SU-DHL-6 (cell line): ENCODE measurements around the gene FLYWCH1.

ENCODE experiments used
- H2AFZ ChIP-seq: fragments of 200-600 bp; sonication (generic); 2 replicates; pipeline ENCODE4 v1.6.1; 2014; ENCODE audit warnings: low read depth, mild to moderate bottlenecking, moderate library complexity, mixed read lengths, antibody characterized with exemption, low read length; ENCODE audit not compliant: severe bottlenecking
- H3F3A ChIP-seq: fragments of 200-600 bp; shearing (Covaris generic); 2 replicates; pipeline ENCODE4 v1.6.0; 2016; ENCODE audit warnings: antibody characterized with exemption, mild to moderate bottlenecking; ENCODE audit not compliant: insufficient read depth
- H3K27ac ChIP-seq: fragments of 200-600 bp; sonication (generic); 2 replicates; pipeline ENCODE4 v1.5.1; 2016; ENCODE audit warnings: low read depth, mild to moderate bottlenecking, low read length, moderate library complexity, mixed read lengths
- H3K27me3 ChIP-seq: fragments of 200-600 bp; sonication (generic), shearing (Covaris generic); 2 replicates; pipeline ENCODE4 v1.6.0; 2014; ENCODE audit warnings: mild to moderate bottlenecking, low read length
- H3K36me3 ChIP-seq: fragments of 200-600 bp; sonication (generic); 2 replicates; pipeline ENCODE4 v1.6.1; 2014; ENCODE audit warnings: mild to moderate bottlenecking, low read length, mixed read lengths
- H3K4me2 ChIP-seq: fragments of 300-600, 200-600 bp; shearing (Covaris generic), sonication (generic); 2 replicates; pipeline ENCODE4 v1.6.0; 2014; ENCODE audit warnings: low read length, low read depth, mild to moderate bottlenecking; ENCODE audit not compliant: poor library complexity, severe bottlenecking
- H3K4me3 ChIP-seq: fragments of 200-600 bp; sonication (generic); 2 replicates; pipeline ENCODE4 v1.5.1; 2014; ENCODE audit warnings: antibody characterized with exemption, low read length, mild to moderate bottlenecking, mixed read lengths; ENCODE audit not compliant: insufficient read depth, poor library complexity, severe bottlenecking
- H3K79me2 ChIP-seq: fragments of 200-600 bp; sonication (generic); 2 replicates; pipeline ENCODE4 v1.6.1; 2014; ENCODE audit warnings: mild to moderate bottlenecking, low read length, moderate library complexity; ENCODE audit not compliant: insufficient read depth
- H3K9ac ChIP-seq: fragments of 200-600 bp; sonication (generic); 2 replicates; pipeline ENCODE4 v1.7.0; 2014; ENCODE audit warnings: mild to moderate bottlenecking, low read length
- H3K9me2 ChIP-seq: fragments of 200-600 bp; sonication (generic); replicated peaks from 2 replicates; pipeline ENCODE4 v1.6.1; 2014; ENCODE audit warnings: low read length; ENCODE audit not compliant: insufficient read depth
- H3K9me3 ChIP-seq: fragments of 200-600 bp; sonication (generic); 2 replicates; pipeline ENCODE4 v1.6.1; 2014; ENCODE audit warnings: low read length, mixed read lengths; ENCODE audit not compliant: insufficient read depth
- H4K20me1 ChIP-seq: fragments of 200-600 bp; sonication (generic); 2 replicates; pipeline ENCODE4 v1.6.1; 2014; ENCODE audit warnings: low read depth, mild to moderate bottlenecking, antibody characterized with exemption, low read length, moderate library complexity, mixed read lengths
- CTCF ChIP-seq: fragments of 200-600 bp; sonication (generic); IDR thresholded peaks from one replicate; pipeline ENCODE4 v1.5.1; 2017; ENCODE audit warnings: antibody characterized with exemption, mild to moderate bottlenecking, low read length, moderate library complexity; ENCODE audit not compliant: insufficient read depth, poor library complexity, severe bottlenecking
- EZH2phosphoT487 ChIP-seq: fragments of 200-600 bp; sonication (generic), shearing (Covaris generic); conservative IDR thresholded peaks from 2 replicates; pipeline ENCODE4 v1.6.1; 2018; ENCODE audit warnings: mild to moderate bottlenecking, antibody characterized with exemption, low read length, moderate library complexity, mixed read lengths

The FLYWCH1 gene

GRCh38 chr16:2973093-2973492, 61.4 kb downstream of the FLYWCH1 start:
- H4K20me1 ChIP-seq, result peaks cover 4% of the 10 kb centered on the region; the same call in 1 of the 2 replicates

GRCh38 chr16:2973605-2974318, 62.0 kb downstream of the FLYWCH1 start:
- Histone ChIP-seq H3K36me3 (no peaks in the 10 kb centered on the region), H3K27me3 (no peaks in the 10 kb centered on the region), H2AFZ (no peak overlapping the region), H3K27ac (peak overlapping the region; percentile 93), H3K4me2 (no peak overlapping the region), H4K20me1 (peaks cover 4% of the 10 kb centered on the region; the same call in 1 of the 2 replicates), H3F3A (peaks cover 40% of the 10 kb centered on the region), H3K9ac (no peak overlapping the region), H3K9me3 (no peaks in the 10 kb centered on the region), H3K79me2 (peaks cover 32% of the 10 kb centered on the region), H3K9me2 (no peaks in the 10 kb centered on the region), H3K4me3 (no peak overlapping the region)
- TF ChIP-seq CTCF, result no peak
- no peak for TF ChIP-seq EZH2phosphoT487

More at GRCh38 chr16:2973093-2973492, 61.4 kb downstream of the FLYWCH1 start:
- H3K27ac ChIP-seq, result peak overlapping the region; percentile 93
- H3K36me3 ChIP-seq, result no peaks in the 10 kb centered on the region
- H3K9me2 ChIP-seq, result no peaks in the 10 kb centered on the region
- no peak overlapping the region for H2AFZ ChIP-seq
- H3K4me3 ChIP-seq, result no peak overlapping the region
- peaks cover 29% of the 10 kb centered on the region for H3K79me2 ChIP-seq
- no peak overlapping the region for H3K4me2 ChIP-seq
- TF ChIP-seq EZH2phosphoT487 (no peak), CTCF (no peak)
- H3F3A ChIP-seq, result peaks cover 43% of the 10 kb centered on the region
- H3K27me3 ChIP-seq, result no peaks in the 10 kb centered on the region
- no peaks in the 10 kb centered on the region for H3K9me3 ChIP-seq
- H3K9ac ChIP-seq, result no peak overlapping the region

DNA sequence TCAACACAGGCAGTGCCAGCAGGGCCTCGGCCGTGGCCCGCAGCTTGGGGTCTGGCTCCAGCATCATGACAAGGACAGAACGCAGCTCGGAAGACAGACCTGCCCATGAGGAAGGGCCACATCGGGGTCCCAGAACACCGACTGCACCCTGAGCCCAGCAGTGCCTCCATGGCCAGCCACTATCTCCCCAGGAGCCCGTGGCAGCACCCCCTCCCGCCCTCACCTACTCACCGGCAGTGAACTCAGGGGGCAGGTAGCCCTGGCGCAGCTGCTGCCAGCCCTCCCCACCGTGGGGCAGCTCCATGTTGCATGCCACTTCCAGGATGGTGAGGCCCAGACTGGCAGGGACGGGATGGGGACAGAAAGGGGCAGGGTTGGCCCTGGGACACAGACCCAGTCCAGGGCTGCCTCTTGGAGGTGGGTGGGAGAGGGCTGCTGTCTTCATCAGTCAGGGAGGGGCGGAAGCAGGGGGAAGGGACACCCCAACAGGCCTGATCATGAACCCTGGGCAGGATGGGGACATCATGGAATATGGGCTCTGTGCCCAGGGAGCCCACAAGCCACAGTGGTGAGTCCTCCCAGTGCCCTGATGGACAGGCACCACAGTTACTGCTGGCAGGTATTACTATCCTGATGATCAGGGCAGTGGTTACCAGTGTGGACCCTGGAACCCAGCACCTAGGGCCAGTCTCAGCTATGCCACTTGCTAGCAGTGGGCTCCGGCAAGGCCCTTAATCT, 62.8 kb downstream of the FLYWCH1 start:
- Histone ChIP-seq H3K27me3 (no peaks in the 10 kb centered on the region), H3K9me2 (no peaks in the 10 kb centered on the region), H4K20me1 (peaks cover 4% of the 10 kb centered on the region; the same call in 1 of the 2 replicates), H3K9ac (no peak overlapping the region), H3K9me3 (no peaks in the 10 kb centered on the region), H3K4me3 (no peak overlapping the region), H3K27ac (no peak overlapping the region), H3K79me2 (peaks cover 39% of the 10 kb centered on the region), H2AFZ (no peak overlapping the region), H3F3A (peaks cover 40% of the 10 kb centered on the region), H3K4me2 (no peak overlapping the region), H3K36me3 (no peaks in the 10 kb centered on the region)
- TF ChIP-seq EZH2phosphoT487, result no peak
